ENCODE data around the gene RECQL5.
A peak's percentile ranks its signal among the peaks of the same experiment; 100 is the strongest.

The RECQL5 gene

DNA sequence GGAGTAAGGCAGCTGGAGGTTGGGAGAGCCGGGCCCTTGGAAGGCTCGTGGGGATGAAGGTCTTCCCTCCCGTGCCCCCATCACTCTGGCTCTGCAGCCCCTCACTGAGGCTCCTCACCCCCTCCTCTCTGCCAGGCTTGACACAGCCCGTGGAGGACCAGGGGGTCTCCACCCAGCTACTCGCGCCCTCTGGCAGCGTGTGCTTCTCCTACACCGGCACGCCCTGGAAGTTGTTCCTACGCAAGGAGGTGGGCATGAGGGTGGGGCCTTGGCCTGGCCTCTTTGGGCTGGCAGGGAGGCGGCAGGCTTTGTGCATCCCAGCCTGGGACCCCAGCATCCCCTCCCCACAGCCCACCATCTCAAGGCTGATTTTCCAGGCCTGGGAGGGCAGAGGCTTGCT lies 49.3 kb downstream of the RECQL5 start:
- FAIRE-seq, result no peak
- no peak for DNase-seq (ENCODE audit: insufficient read length, low spot score)
- TF ChIP-seq POLR2A (IDR thresholded peaks at IDR 0.05; ENCODE audit: low read depth, low read length), result no peak

DNA sequence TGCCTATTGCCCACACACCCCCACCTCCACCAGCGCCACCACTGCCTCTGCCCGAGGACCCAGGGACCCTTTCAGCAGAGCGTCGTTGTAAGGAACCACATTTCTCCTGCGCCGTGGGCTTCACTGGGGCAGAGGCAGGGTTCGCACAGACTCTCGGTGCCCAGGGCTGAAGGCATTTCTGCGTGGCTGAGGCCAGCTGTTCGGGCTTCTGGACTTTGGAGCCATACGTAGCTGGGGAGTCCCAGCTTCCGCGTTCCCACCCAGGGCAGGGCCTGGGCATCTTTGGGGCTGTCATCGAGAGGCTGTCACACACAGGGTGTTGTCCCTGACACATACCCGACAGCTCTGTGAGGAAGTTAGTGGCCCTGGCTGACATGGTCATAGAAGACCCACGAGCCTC lies 49.7 kb downstream of the RECQL5 start:
- TF ChIP-seq POLR2A (IDR thresholded peaks at IDR 0.05; ENCODE audit: low read depth, low read length), result no peak
- no peak for DNase-seq (ENCODE audit: insufficient read length, low spot score)
- no peak for FAIRE-seq

DNA sequence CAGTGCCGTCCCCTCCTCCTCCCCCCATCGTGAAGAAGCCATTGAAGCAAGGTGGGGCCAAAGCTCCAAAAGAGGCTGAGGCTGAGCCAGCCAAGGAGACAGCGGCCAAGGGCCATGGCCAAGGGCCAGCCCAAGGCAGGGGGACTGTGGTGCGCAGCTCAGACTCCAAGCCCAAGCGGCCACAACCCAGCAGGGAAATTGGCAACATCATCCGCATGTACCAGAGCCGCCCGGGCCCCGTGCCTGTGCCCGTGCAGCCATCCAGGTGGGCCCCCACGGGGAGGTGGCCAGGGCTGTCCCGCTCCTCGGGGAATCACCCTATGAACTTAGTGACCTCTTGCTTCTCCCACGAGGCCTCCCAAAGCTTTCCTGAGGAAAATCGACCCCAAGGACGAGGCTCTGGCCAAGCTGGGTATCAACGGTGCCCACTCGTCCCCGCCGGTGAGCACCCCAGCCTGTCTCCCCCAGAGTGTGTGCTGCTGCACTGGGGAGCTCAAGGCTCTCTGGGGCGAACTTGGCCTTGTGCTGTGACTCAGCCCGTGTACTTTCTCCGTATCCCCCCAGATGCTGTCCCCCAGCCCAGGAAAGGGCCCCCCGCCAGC lies 50.3 kb downstream of the RECQL5 start:
- DNase-seq (ENCODE audit: insufficient read length, low spot score) (no peak), FAIRE-seq (no peak)
- no peak for TF ChIP-seq POLR2A (IDR thresholded peaks at IDR 0.05; ENCODE audit: low read depth, low read length)

DNA sequence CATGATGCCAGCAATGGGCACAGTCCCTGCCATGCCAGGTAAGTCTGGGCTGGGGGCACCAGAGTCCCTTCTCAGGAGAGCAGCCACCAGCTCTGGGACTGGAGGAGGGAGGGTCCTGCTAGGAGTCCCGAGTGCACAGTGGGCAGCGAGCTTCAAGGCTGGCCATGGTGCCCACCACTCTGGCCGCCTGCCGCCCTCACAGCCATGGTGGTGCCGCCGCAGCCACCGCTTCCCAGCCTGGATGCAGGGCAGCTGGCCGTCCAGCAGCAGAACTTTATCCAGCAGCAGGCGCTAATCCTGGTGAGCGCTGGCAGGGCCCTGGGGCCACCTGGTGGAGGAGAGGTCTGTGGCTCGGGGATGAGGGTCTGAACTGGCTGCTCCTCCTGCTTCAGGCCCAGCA lies 51.7 kb downstream of the RECQL5 start:
- no peak for FAIRE-seq
- no peak for TF ChIP-seq POLR2A (IDR thresholded peaks at IDR 0.05; ENCODE audit: low read depth, low read length)
- no peak for DNase-seq (ENCODE audit: insufficient read length, low spot score)

DNA sequence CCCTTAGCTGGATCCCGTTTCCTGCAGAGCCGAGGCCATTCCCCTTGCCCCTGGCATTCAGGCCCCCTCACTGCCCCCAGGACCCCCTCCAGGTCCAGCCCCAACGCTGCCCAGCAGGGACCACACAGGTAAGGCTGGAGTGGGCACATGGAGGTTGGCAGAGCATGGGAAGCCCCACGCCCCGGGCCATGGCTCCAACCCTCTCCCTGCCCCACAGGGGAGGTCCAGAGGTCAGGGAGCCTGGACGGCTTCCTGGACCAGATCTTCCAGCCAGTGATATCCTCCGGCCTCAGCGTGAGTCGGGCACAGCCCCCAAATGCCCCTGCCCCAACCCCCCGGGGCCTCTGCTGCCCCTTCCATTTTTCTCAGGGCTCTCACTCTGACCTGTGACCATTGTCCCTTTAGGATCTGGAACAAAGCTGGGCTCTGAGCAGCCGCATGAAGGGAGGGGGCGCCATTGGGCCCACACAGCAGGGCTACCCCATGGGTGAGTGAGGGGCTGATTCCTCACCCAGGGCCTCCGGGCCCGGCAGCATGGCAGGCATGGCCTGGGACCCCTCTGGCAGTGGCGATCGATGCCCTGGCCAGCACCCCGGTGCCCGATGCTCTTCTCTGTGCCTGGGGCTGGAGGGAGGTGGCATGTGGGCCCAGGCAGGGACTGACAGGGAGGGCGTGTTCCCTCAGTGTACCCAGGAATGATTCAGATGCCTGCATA lies 52.2 kb downstream of the RECQL5 start:
- no peak for FAIRE-seq

DNA sequence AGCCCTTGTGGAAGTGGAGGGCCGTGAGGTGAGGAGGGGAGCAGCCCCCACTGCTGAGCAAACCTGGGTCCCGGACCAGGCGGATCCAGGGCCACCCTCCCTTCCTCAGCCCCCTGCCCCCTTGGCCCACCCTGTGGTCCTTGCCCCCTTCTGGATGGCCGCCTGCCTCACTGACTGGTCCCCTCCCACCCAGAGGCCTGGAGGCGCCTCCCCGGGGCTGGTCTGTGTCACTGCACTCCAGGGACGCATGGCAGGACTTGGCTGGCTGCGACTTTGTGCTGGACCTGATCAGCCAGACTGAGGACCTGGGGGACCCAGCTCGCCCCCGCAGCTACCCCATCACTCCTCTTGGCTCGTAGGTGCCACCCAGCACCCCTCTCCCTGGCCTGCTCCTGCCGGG lies 52.9 kb downstream of the RECQL5 start:
- FAIRE-seq (no peak), DNase-seq (ENCODE audit: insufficient read length, low spot score) (peak; percentile 63)
- TF ChIP-seq POLR2A (IDR thresholded peaks at IDR 0.05; ENCODE audit: low read depth, low read length), result no peak

More for the DNA sequence above, 52.2 kb downstream of the RECQL5 start:
- no peak for TF ChIP-seq POLR2A (IDR thresholded peaks at IDR 0.05; ENCODE audit: low read depth, low read length)
- DNase-seq (ENCODE audit: insufficient read length, low spot score), result no peak

DNA sequence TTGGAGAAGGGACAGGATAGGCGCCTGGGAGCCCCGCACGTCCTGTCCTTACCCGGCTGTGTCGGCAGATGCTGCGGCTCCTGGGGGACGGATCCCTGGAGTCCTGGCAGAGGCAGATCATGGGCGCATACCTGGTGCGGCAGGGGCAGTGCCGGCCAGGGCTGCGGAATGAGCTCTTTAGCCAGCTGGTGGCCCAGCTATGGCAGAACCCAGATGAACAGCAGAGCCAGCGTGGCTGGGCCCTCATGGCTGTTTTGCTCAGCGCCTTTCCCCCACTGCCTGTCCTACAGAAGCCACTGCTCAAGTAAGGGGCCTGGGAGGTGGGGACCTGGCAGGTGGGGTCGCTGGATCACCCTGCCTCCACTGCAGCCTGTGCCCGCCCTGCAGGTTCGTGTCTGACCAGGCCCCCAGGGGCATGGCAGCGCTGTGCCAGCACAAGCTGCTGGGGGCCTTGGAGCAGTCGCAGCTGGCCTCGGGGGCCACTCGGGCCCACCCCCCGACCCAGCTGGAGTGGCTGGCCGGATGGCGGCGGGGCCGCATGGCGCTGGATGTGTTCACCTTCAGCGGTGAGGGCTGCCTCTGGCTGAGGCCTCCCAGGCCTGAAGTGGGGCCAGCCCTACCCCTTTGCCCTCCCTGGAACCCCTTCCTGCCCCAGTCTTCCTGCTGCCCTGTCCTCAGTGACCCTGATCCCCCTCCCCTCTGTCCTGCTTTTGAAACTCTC lies 53.9 kb downstream of the RECQL5 start:
- no peak for FAIRE-seq

DNA sequence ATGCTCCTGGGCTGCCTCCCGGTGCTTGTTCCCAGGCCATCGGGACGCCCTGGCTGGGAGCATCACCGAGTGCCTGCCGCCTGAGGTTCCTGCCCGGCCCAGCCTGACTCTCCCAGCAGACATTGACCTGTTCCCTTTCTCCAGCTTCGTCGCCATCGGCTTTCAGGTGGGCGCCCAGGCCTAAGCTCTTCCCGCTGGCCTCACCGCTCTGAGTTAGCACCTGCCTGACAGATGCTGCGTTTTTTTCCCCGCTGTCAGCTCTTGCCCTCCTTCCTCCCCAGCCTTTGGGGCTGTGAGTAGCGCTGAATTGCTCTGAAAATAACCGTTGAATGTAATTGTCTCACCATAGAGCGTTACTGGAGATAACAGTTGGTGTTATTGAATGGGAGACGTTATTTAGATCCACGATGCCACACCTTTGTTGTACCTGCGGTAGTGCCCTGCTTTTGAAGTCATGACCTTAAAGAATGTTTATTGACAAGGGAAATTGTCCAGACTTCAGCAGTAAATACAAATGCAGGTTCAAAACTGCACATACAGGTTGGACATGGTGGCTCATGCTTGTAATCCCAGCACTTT lies 55.0 kb downstream of the RECQL5 start:
- TF ChIP-seq POLR2A (IDR thresholded peaks at IDR 0.05; ENCODE audit: low read depth, low read length), result no peak
- FAIRE-seq (no peak), DNase-seq (ENCODE audit: insufficient read length, low spot score) (no peak)

More for the DNA sequence above, 53.9 kb downstream of the RECQL5 start:
- DNase-seq (ENCODE audit: insufficient read length, low spot score), result no peak
- TF ChIP-seq POLR2A (IDR thresholded peaks at IDR 0.05; ENCODE audit: low read depth, low read length), result no peak

DNA sequence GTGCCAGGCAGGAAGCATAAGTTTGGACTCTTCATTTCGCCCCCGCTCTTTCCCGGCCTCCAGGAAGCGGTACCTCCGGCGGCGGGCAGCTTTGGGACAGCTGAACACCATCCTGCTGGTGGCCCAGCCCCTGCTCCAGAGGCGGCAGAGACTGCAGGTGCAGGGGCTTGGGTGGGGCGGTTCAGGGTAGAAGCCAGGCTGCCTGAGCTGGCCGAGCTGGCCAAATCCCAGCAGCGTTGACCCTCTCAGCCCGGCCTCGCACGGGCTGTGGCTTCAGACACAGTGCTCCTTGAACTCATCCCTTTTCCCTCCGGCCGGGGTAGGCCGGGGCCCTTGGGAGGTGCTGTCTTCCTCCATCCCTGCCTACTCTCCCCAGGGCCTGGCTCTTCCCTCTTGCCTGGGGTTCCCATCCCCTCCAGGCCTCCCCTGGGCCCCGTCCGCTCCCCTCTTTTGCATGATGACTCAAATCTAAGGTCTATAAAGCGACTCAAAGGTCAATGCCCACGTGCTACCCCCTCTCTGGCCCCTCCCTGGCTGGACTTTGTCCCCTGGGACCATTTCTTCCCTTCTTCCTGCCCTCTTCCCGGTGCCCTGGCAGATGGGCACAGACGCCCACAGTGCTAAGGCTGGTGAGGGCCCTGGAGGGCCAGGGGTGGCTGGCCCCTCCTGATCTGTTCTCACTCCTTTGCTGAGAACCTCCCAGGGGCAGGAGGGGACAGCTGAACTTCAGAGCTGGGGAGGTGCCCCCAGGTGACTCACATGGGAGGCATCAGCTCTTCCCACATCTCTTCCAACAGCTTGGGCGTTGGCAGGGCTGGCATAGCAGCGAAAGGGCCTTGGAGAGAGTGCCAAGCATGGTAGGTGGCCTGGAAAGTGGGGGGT lies 56.6 kb downstream of the RECQL5 start:
- peak; percentile 96 for DNase-seq (ENCODE audit: insufficient read length, low spot score)
- TF ChIP-seq POLR2A (IDR thresholded peaks at IDR 0.05; ENCODE audit: low read depth, low read length), result no peak
- peak; percentile 91 for FAIRE-seq

DNA sequence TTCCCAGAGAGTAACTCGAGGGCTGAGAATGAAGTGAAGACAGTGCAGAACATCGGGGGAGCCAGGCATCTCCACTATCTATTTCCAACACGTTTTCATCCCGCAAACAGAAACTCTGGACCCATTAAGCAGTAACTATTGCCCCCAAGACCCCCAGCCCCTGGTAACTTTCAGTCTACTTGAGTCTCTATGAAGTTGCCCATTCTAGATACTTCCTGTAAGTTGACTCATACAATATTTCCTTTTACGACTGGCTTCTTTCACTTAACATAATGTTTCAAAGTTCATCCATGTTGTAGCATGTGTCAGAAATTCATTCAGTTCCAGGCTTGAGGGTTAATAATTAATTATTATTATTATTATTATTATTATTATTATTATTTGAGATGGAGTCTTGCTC lies 59.9 kb downstream of the RECQL5 start:
- FAIRE-seq, result no peak
- no peak for TF ChIP-seq POLR2A (IDR thresholded peaks at IDR 0.05; ENCODE audit: low read depth, low read length)
- DNase-seq (ENCODE audit: insufficient read length, low spot score), result no peak

DNA sequence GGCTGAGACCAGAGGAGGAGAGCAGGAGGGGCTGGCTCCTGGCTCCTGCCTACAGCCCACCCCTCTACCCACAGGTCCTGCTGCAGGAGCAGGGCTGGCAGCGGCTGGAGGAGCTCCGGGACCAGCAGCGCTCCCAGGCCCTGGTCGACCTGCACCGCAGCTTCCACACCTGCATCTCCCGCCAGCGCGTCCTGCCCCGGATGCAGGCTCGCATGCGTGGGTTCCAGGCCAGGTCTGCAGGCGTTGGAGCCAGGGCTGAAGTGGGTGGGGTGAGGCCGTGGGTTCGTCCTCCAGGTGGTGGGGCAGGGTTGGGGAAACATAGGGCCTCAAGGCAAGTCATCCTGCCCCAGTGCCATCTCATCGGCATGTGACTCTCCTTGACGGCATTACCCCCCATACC lies 61.2 kb downstream of the RECQL5 start:
- DNase-seq (ENCODE audit: insufficient read length, low spot score) (no peak), FAIRE-seq (no peak)
- TF ChIP-seq POLR2A (IDR thresholded peaks at IDR 0.05; ENCODE audit: low read depth, low read length), result no peak

DNA sequence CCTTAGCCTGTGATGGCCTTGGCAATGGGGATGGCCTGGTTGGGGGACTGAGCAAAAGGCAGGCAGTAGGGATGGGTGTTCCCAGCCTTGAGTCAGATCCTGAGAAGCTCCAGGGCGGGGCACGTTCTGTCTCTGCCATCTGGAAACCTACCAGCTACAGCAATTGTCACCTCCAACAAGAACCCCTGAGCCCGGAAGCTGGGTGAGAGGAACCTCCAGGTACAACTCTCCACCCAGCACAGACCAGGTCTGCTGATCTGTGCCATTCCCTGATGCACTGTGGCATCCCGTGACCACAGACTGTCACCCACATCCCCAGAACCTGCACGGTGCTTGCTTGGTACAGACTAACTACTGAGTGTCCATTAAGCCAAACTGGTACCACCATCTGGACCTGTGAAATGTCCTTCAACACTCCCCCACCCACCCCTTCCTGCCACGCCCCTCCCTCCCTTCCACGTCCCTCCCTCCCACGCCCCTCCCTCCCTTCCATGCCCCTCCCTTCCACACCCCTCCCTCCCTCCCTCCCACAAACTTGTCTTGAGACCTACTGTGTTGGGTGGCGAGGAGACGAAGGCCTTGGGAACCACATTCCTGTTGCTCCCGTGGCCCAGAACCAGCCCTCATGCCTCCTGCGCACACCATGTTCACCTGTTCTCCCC lies 62.8 kb downstream of the RECQL5 start:
- TF ChIP-seq POLR2A (IDR thresholded peaks at IDR 0.05; ENCODE audit: low read depth, low read length), result no peak
- FAIRE-seq (no peak), DNase-seq (ENCODE audit: insufficient read length, low spot score) (no peak)

DNA sequence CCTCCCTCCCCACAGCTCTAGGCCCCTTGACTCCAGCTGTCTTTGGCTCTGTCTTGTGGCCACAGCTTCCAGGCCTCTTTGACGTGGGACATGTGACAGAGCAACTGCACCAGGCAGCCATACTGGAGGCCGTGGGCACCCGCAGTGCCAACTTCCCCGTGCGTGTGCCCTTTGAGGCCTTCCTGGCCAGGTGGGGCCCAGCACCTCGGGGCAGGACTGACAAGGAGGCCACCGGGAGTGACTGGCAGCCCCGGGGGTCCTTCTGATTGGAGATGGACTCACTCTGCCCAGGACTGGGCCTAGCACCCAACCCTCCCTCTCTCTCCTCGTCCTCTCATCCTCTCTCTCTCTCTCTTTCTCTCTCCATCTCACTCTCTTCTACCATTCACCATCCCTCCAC lies 63.8 kb downstream of the RECQL5 start:
- no peak for FAIRE-seq
- no peak for DNase-seq (ENCODE audit: insufficient read length, low spot score)
- TF ChIP-seq POLR2A (IDR thresholded peaks at IDR 0.05; ENCODE audit: low read depth, low read length), result no peak
